Measurements from ENCODE around the gene SMIM35. TPM values are rescaled to one million over a fixed set of nuclear protein-coding genes. Genes with fewer than 3 reads are reported as not detected.

The SMIM35 gene
- total RNA-seq, 1 donor from 2014 or later, result not detected

DNA sequence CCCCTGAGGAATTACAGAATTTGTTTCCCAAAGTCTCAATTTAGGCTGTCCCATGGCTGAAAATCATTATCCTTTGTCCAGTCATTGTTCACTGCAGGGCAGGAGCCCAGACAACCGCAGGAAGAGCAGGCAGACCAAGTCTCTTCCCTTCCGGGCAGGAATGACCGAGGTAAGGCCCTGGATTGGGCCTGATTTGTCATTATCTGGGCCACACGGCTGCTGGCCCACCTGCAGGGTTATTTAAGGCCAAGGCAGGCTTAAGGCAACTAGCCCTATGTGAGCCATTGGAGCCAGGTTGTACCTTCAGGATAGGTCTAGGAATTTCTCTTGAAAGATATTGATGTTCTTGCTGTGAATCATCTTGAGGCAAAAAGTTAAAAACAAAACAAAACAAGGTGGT is 110.3 kb downstream of the SMIM35 start:
- TF ChIP-seq, protein P1, sequence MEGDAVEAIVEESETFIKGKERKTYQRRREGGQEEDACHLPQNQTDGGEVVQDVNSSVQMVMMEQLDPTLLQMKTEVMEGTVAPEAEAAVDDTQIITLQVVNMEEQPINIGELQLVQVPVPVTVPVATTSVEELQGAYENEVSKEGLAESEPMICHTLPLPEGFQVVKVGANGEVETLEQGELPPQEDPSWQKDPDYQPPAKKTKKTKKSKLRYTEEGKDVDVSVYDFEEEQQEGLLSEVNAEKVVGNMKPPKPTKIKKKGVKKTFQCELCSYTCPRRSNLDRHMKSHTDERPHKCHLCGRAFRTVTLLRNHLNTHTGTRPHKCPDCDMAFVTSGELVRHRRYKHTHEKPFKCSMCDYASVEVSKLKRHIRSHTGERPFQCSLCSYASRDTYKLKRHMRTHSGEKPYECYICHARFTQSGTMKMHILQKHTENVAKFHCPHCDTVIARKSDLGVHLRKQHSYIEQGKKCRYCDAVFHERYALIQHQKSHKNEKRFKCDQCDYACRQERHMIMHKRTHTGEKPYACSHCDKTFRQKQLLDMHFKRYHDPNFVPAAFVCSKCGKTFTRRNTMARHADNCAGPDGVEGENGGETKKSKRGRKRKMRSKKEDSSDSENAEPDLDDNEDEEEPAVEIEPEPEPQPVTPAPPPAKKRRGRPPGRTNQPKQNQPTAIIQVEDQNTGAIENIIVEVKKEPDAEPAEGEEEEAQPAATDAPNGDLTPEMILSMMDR (IDR thresholded peaks at IDR 0.05; ENCODE audit: insufficient read depth, low read length, poor library complexity, severe bottlenecking), result no peak
- DNase-seq (ENCODE audit: low read depth), result no peak
- H3K4me3 ChIP-seq (ENCODE audit: low read depth, low read length), result no peak overlapping the region
- H3K27me3 ChIP-seq (ENCODE audit: control insufficient read depth, insufficient read depth, low read length), result no peaks in the 10 kb centered on the region
- H3K36me3 ChIP-seq (ENCODE audit: control insufficient read depth, insufficient read depth, low read length), result no peaks in the 10 kb centered on the region

GRCh38 chr11:117973503-117973860 is 113.3 kb downstream of the SMIM35 start:
- DNase-seq (ENCODE audit: low read depth), result no peak
- no peaks in the 10 kb centered on the region for H3K27me3 ChIP-seq (ENCODE audit: control insufficient read depth, insufficient read depth, low read length)
- H3K4me3 ChIP-seq (ENCODE audit: low read depth, low read length), result no peak overlapping the region
- H3K36me3 ChIP-seq (ENCODE audit: control insufficient read depth, insufficient read depth, low read length), result no peaks in the 10 kb centered on the region
- TF ChIP-seq, protein P1 (IDR thresholded peaks at IDR 0.05; ENCODE audit: insufficient read depth, low read length, poor library complexity, severe bottlenecking), result no peak

DNA sequence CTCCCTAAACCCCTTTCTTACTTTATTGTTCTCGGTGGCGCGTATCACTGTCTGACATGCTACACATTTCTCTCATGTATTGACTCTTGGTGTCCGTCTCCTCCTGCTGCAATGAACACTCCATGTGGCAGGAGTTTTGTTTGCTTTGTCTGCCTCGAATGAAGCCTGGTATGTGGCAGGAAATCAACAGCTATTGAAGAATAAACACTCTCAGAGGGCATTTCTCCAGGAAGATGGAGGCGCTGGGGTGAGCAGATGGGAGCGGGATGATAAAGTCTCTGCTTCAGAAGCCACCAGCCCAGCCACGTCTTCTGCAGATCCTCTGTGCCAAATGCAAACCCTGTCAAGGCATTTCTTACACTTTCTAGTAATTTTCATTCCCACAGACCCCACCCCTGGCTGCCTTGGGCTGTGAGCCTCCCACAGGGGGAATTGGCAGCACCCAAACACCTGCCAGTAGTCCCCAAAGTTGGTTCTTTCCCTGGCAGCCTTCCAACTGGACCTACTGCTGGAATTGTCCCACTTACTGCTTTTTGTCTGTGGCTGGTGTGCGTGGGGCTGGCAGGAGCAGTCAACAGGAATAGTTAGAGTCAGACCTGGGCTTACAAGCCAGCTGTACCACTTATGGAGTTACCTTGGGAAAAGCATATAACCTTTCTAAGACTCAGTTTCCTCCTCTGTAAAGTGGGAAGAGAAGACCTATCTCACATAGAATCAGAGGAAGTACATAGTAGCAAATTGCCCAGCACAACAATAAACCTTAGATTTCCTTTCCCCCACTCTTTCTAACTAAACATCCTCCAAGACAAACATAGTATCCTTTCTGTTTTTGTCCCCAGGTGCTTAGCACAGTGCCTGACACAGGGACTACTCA is 113.9 kb downstream of the SMIM35 start:
- TF ChIP-seq, protein P1 (IDR thresholded peaks at IDR 0.05; ENCODE audit: insufficient read depth, low read length, poor library complexity, severe bottlenecking), result no peak
- DNase-seq (ENCODE audit: low read depth), result no peak
- Histone ChIP-seq H3K36me3 (ENCODE audit: control insufficient read depth, insufficient read depth, low read length) (no peaks in the 10 kb centered on the region), H3K4me3 (ENCODE audit: low read depth, low read length) (no peak overlapping the region), H3K27me3 (ENCODE audit: control insufficient read depth, insufficient read depth, low read length) (no peaks in the 10 kb centered on the region)

DNA sequence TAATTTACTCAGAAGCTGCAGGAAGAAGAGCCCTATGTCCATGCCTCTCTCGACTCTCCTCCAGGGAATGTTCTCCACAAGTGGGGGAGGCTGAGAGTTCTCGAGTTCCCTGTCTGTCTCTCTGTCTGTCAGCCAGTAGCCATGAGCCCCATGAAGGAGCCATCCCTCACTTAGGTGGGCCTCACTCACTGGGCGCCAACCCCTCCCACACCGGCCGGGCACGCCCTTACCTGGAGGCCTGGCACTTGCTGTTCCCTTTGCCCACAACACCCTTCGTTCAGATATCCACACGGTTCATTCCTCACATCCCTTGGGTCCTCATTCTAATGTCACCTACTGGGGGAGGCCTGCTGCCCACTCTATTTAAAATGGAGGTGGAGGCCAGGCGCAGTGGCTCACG is 114.7 kb downstream of the SMIM35 start:
- no peak overlapping the region for H3K4me3 ChIP-seq (ENCODE audit: low read depth, low read length)
- H3K36me3 ChIP-seq (ENCODE audit: control insufficient read depth, insufficient read depth, low read length), result no peaks in the 10 kb centered on the region
- TF ChIP-seq, protein P1 (IDR thresholded peaks at IDR 0.05; ENCODE audit: insufficient read depth, low read length, poor library complexity, severe bottlenecking), result no peak
- no peaks in the 10 kb centered on the region for H3K27me3 ChIP-seq (ENCODE audit: control insufficient read depth, insufficient read depth, low read length)
- DNase-seq (ENCODE audit: low read depth), result no peak

GRCh38 chr11:117970400-117971024 is 116.3 kb downstream of the SMIM35 start:
- no peak for DNase-seq (ENCODE audit: low read depth)
- Histone ChIP-seq H3K27me3 (ENCODE audit: control insufficient read depth, insufficient read depth, low read length) (no peaks in the 10 kb centered on the region), H3K4me3 (ENCODE audit: low read depth, low read length) (no peak overlapping the region), H3K36me3 (ENCODE audit: control insufficient read depth, insufficient read depth, low read length) (no peaks in the 10 kb centered on the region)
- TF ChIP-seq, protein P1 (IDR thresholded peaks at IDR 0.05; ENCODE audit: insufficient read depth, low read length, poor library complexity, severe bottlenecking), result no peak

All from kidney epithelial cell (primary cell).